GM12891 (cell line): Measurements from ENCODE around the gene PSMD14.

Source experiments
- PAX5 ChIP-seq: IDR thresholded peaks from 2 replicates; pipeline ENCODE4 v1.6.1; 2011; ENCODE audit warnings: low read length, moderate library complexity, mild to moderate bottlenecking; ENCODE audit not compliant: insufficient read depth, severe bottlenecking
- POLR2A ChIP-seq: IDR thresholded peaks from 2 replicates; pipeline ENCODE4 v1.6.1; 2011; ENCODE audit warnings: low read depth, low read length, control low read depth
- POLR2AphosphoS5 ChIP-seq: IDR thresholded peaks from 2 replicates; pipeline ENCODE4 v1.6.1; 2011; ENCODE audit warnings: low read depth, low read length, control low read depth
- POU2F2 ChIP-seq: IDR thresholded peaks from 2 replicates; pipeline ENCODE4 v1.6.1; 2011; ENCODE audit warnings: low read depth, mild to moderate bottlenecking, control low read depth, low read length, moderate library complexity
- SPI1 ChIP-seq: IDR thresholded peaks from 2 replicates; pipeline ENCODE4 v1.6.1; 2011; ENCODE audit warnings: low read depth, low read length, control low read depth
- TAF1 ChIP-seq: IDR thresholded peaks from 2 replicates; pipeline ENCODE4 v1.6.1; 2011; ENCODE audit warnings: low read depth, low read length, control low read depth

GRCh38 chr2:161418715-161419637, 110.8 kb downstream of the PSMD14 start:
- no peak for TF ChIP-seq POLR2AphosphoS5
- no peak for TF ChIP-seq POLR2A
- no peak for TF ChIP-seq TAF1
- no peak for TF ChIP-seq POU2F2
- no peak for TF ChIP-seq SPI1
- TF ChIP-seq PAX5 = no peak
